GM12864 (cell line): Measurements from ENCODE around the gene GPRC5C.
A peak's percentile ranks its signal among the peaks of the same experiment; 100 is the strongest.

ENCODE experiments used
- DNase-seq: peaks from one replicate; pipeline ENCODE4 v3.0.0-alpha.2; 2011; ENCODE audit warnings: low read depth
- H3K4me3 ChIP-seq: 2 replicates; pipeline ENCODE4 v1.5.1; 2011; ENCODE audit warnings: mild to moderate bottlenecking, low read depth, low read length, control low read depth
- TF ChIP-seq, protein P1 (sequence below): IDR thresholded peaks from 2 replicates; pipeline ENCODE4 v1.5.1; 2011; ENCODE audit warnings: low read depth, mild to moderate bottlenecking, moderate library complexity, low read length, control low read depth, inconsistent platforms; ENCODE audit errors: missing control alignments

GPRC5C gene, protein sequence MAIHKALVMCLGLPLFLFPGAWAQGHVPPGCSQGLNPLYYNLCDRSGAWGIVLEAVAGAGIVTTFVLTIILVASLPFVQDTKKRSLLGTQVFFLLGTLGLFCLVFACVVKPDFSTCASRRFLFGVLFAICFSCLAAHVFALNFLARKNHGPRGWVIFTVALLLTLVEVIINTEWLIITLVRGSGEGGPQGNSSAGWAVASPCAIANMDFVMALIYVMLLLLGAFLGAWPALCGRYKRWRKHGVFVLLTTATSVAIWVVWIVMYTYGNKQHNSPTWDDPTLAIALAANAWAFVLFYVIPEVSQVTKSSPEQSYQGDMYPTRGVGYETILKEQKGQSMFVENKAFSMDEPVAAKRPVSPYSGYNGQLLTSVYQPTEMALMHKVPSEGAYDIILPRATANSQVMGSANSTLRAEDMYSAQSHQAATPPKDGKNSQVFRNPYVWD

GRCh38 chr17:74431568-74432423, at the start of gene GPRC5C:
Gene GPRC5C (plus strand): TSS chr17:74432088. CDS start chr17:74439777, 7,689 bp downstream.
- peak within 1 kb of the TSS; percentile 27; the same call in 1 of the 2 replicates for H3K4me3 ChIP-seq
- TF ChIP-seq, protein P1, sequence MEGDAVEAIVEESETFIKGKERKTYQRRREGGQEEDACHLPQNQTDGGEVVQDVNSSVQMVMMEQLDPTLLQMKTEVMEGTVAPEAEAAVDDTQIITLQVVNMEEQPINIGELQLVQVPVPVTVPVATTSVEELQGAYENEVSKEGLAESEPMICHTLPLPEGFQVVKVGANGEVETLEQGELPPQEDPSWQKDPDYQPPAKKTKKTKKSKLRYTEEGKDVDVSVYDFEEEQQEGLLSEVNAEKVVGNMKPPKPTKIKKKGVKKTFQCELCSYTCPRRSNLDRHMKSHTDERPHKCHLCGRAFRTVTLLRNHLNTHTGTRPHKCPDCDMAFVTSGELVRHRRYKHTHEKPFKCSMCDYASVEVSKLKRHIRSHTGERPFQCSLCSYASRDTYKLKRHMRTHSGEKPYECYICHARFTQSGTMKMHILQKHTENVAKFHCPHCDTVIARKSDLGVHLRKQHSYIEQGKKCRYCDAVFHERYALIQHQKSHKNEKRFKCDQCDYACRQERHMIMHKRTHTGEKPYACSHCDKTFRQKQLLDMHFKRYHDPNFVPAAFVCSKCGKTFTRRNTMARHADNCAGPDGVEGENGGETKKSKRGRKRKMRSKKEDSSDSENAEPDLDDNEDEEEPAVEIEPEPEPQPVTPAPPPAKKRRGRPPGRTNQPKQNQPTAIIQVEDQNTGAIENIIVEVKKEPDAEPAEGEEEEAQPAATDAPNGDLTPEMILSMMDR: no peak
- no peak for DNase-seq

- TF ChIP-seq, protein P1: no peak
- no peak overlapping the region for H3K4me3 ChIP-seq
- DNase-seq: no peak
Measured at GRCh38 chr17:74383141-74383540, 48.7 kb upstream of the GPRC5C start.

DNA sequence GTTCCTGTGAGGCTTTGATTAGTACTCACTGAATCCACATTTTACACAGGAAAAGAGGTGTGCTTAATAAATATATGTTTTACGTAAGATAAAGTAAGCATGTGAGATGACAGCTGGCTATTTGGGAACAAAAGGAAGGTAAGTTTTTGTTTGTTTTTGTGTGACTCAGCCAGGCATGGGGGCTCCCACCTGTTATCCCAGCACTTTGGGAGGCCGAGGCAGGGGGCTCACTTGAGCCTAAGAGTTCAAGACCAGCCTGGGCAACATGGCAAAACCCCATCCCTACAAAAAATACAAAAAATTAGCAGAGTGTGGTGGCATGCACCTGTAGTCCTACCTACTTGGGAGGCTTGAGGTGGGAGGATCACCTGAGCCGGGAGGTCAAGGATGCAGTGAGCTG, 46.7 kb upstream of the GPRC5C start:
- DNase-seq: no peak
- TF ChIP-seq, protein P1: no peak

DNA sequence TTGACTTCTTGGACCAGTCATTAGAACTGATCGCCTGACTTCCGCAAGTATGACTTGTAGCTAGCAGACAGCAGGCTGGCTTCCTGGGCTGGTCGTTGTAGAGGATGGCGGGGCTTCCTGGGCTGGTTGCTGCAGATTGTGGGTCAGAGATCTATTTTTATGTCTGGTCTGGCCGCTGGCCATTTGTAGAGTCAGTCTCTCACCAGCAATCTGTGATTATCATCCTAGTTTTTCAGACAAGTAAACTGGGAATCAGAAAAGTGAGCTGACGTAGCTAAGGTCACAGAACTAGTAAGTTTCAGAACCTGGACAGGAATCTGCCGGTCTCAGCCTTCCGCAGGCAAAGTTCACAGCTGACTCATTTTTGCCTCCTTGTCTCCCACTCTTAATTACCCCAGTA, 45.5 kb upstream of the GPRC5C start:
- TF ChIP-seq, protein P1: no peak
- no peak overlapping the region for H3K4me3 ChIP-seq
- DNase-seq: no peak

More for the DNA sequence above, 46.7 kb upstream of the GPRC5C start:
- H3K4me3 ChIP-seq: no peak overlapping the region

GRCh38 chr17:74387365-74388218, 44.3 kb upstream of the GPRC5C start:
- TF ChIP-seq, protein P1: no peak
- H3K4me3 ChIP-seq: no peak overlapping the region
- no peak for DNase-seq

GRCh38 chr17:74389084-74389753, 42.7 kb upstream of the GPRC5C start:
- DNase-seq: no peak
- H3K4me3 ChIP-seq: no peak overlapping the region
- TF ChIP-seq, protein P1: no peak
